H1 (cell line): ENCODE data around the gene MMAB. TPM values are rescaled to one million over a fixed set of nuclear protein-coding genes. Genes with fewer than 3 reads are reported as not detected.

Experiments
- CTCF ChIA-PET: fragments of 300-600 bp; sonication (Branson Sonifier 250); formaldehyde crosslinking; loops from one replicate; lab custom pipeline; 2021; ENCODE audit not compliant: partially characterized antibody; lab: Charles Lee
- POLR2A ChIA-PET: fragments of 300-600 bp; sonication (Branson Sonifier 250); formaldehyde crosslinking; loops from one replicate; lab custom pipeline; 2021; ENCODE audit warnings: inconsistent platforms; ENCODE audit not compliant: partially characterized antibody; lab: Charles Lee
- DNase-seq, 2 experiments: peaks; one replicate each; pipeline versions ENCODE4 v3.0.0 to v3.0.0-alpha.2; 2010 to 2022; ENCODE audit warnings: low spot score in 2 of 2, low read depth in 1 of 2, mixed read lengths in 1 of 2
- FAIRE-seq: peaks from 2 replicates; lab custom pipeline; 2011; peaks lifted over from hg19 to GRCh38; lab: Jason Lieb, UNC
- H2AFZ ChIP-seq: 2 replicates; pipeline ENCODE4 v1.8.1; 2012; ENCODE audit warnings: low read length, inconsistent platforms
- H2AK5ac ChIP-seq: 2 replicates; pipeline ENCODE4 v1.6.1; 2013; ENCODE audit warnings: low read depth, low read length
- H2BK120ac ChIP-seq: replicated peaks from 2 replicates; pipeline ENCODE3; 2013; ENCODE audit warnings: low read depth, low read length, inconsistent platforms
- H2BK12ac ChIP-seq: 2 replicates; pipeline ENCODE4 v1.6.1; 2013; ENCODE audit warnings: low read depth, low read length
- H2BK15ac ChIP-seq: 2 replicates; pipeline ENCODE4 v1.6.1; 2013; ENCODE audit warnings: low read length
- H2BK20ac ChIP-seq: 2 replicates; pipeline ENCODE4 v1.6.1; 2013; ENCODE audit warnings: low read length
- H2BK5ac ChIP-seq: 2 replicates; pipeline ENCODE4 v1.6.1; 2013; ENCODE audit warnings: low read depth, low read length
- H3K14ac ChIP-seq: 2 replicates; pipeline ENCODE4 v1.6.1; 2013; ENCODE audit warnings: inconsistent platforms; ENCODE audit not compliant: insufficient read length
- H3K18ac ChIP-seq: 2 replicates; pipeline ENCODE4 v1.6.1; 2013; ENCODE audit warnings: low read length; ENCODE audit errors: extremely low read depth
- H3K23ac ChIP-seq: 2 replicates; pipeline ENCODE4 v1.6.1; 2013; ENCODE audit warnings: inconsistent platforms; ENCODE audit not compliant: insufficient read length
- H3K23me2 ChIP-seq: 2 replicates; pipeline ENCODE4 v1.6.1; 2013; ENCODE audit warnings: low read depth, low read length
- H3K27ac ChIP-seq: 2 replicates; pipeline ENCODE4 v1.6.1; 2011; ENCODE audit warnings: low read depth, low read length, inconsistent platforms
- H3K27me3 ChIP-seq, 4 experiments: replicated peaks in 1 of 4; 1 replicate in 1 of 4; 2 replicates in 3 of 4; pipeline versions ENCODE4 v1.6.1 to v1.8.1; 2011 to 2013; ENCODE audit warnings: low read length in 3 of 4, mild to moderate bottlenecking in 3 of 4, inconsistent platforms in 2 of 4, mixed read lengths in 2 of 4, moderate library complexity in 1 of 4; ENCODE audit not compliant: control insufficient read depth in 3 of 4, insufficient read depth in 3 of 4; ENCODE audit errors: extremely low read depth in 1 of 4
- H3K36me3 ChIP-seq, 4 experiments: 2 replicates each; pipeline versions ENCODE4 v1.6.1 to v1.8.1; 2011 to 2013; ENCODE audit warnings: mild to moderate bottlenecking in 4 of 4, low read length in 3 of 4, moderate library complexity in 2 of 4, control low read depth in 1 of 4, inconsistent platforms in 1 of 4; ENCODE audit not compliant: insufficient read depth in 4 of 4, control insufficient read depth in 2 of 4
- H3K4ac ChIP-seq: replicated peaks from 2 replicates; pipeline ENCODE3; 2013; ENCODE audit warnings: low read length, low read depth, mixed read lengths, inconsistent platforms; ENCODE audit not compliant: insufficient read length
- H3K4me1 ChIP-seq, 4 experiments: replicated peaks in 1 of 4; 1 replicate in 1 of 4; 2 replicates in 3 of 4; pipeline versions ENCODE4 v1.6.1 to v1.8.1; 2011 to 2013; ENCODE audit warnings: low read length in 3 of 4, inconsistent platforms in 2 of 4, mixed read lengths in 1 of 4; ENCODE audit not compliant: insufficient read depth in 4 of 4, control insufficient read depth in 3 of 4
- H3K4me2 ChIP-seq, 2 experiments: 2 replicates each; pipeline versions ENCODE4 v1.6.1 to v1.8.1; 2011 to 2013; ENCODE audit warnings: low read depth in 2 of 2, low read length in 2 of 2, control low read depth in 1 of 2, inconsistent platforms in 1 of 2, mild to moderate bottlenecking in 1 of 2; ENCODE audit not compliant: insufficient read depth in 1 of 2
- H3K4me3 ChIP-seq, 4 experiments: fragments of 200-600, 300-600 bp in 1 of 4; sonication (generic), shearing (Covaris generic), sonication (Bioruptor Twin) in 1 of 4; 2 replicates each; pipeline versions ENCODE4 v1.5.1 to v1.8.1; 2011 to 2016; ENCODE audit warnings: low read length in 4 of 4, low read depth in 3 of 4, control low read depth in 2 of 4, inconsistent platforms in 2 of 4, mild to moderate bottlenecking in 2 of 4, mixed read lengths in 1 of 4, moderate library complexity in 1 of 4; ENCODE audit not compliant: insufficient read depth in 2 of 4; ENCODE audit errors: extremely low read depth in 1 of 4
- H3K56ac ChIP-seq: replicated peaks from 2 replicates; pipeline ENCODE3; 2013; ENCODE audit warnings: low read depth, mild to moderate bottlenecking, mixed read lengths, low read length, inconsistent platforms; ENCODE audit not compliant: insufficient read length
- H3K79me1 ChIP-seq: 2 replicates; pipeline ENCODE4 v1.6.1; 2013; ENCODE audit warnings: low read depth, low read length, control low read depth
- H3K79me2 ChIP-seq, 2 experiments: 2 replicates each; pipeline versions ENCODE4 v1.6.1 to v1.8.1; 2012 to 2013; ENCODE audit warnings: low read length in 2 of 2, mild to moderate bottlenecking in 2 of 2, inconsistent platforms in 1 of 2; ENCODE audit not compliant: insufficient read depth in 2 of 2, control insufficient read depth in 1 of 2
- H3K9ac ChIP-seq, 4 experiments: replicated peaks in 1 of 4; 1 replicate in 1 of 4; 2 replicates in 3 of 4; pipeline versions ENCODE4 v1.6.1 to v1.8.1; 2011 to 2013; ENCODE audit warnings: low read depth in 3 of 4, low read length in 3 of 4, control low read depth in 2 of 4, mild to moderate bottlenecking in 2 of 4, moderate library complexity in 2 of 4, inconsistent platforms in 1 of 4; ENCODE audit errors: extremely low read depth in 1 of 4
- H3K9me3 ChIP-seq, 2 experiments: 2 replicates each; pipeline versions ENCODE4 v1.6.1 to v1.8.1; 2012 to 2013; ENCODE audit warnings: mild to moderate bottlenecking in 2 of 2, moderate library complexity in 2 of 2, control low read depth in 1 of 2, inconsistent platforms in 1 of 2, low read depth in 1 of 2, low read length in 1 of 2, mixed read lengths in 1 of 2; ENCODE audit not compliant: insufficient read depth in 2 of 2
- H4K20me1 ChIP-seq, 2 experiments: replicated peaks in 1 of 2; 2 replicates each; pipeline versions ENCODE3 to v1.8.1; 2011 to 2013; ENCODE audit warnings: inconsistent platforms in 2 of 2, low read length in 2 of 2, mild to moderate bottlenecking in 1 of 2; ENCODE audit not compliant: insufficient read depth in 2 of 2, control insufficient read depth in 1 of 2
- H4K5ac ChIP-seq: 2 replicates; pipeline ENCODE4 v1.6.1; 2013; ENCODE audit warnings: low read length, low read depth, mixed read lengths, inconsistent platforms; ENCODE audit not compliant: insufficient read length
- H4K8ac ChIP-seq: 2 replicates; pipeline ENCODE4 v1.8.0; 2013; ENCODE audit warnings: mild to moderate bottlenecking, moderate library complexity, low read length, inconsistent platforms; ENCODE audit not compliant: insufficient read depth; ENCODE audit errors: extremely low read depth
- H4K91ac ChIP-seq: replicated peaks from 2 replicates; pipeline ENCODE3; 2013; ENCODE audit warnings: low read length, mixed read lengths, inconsistent platforms; ENCODE audit not compliant: insufficient read length
- EP300 ChIP-seq, 2 experiments: IDR thresholded peaks; 1 replicate in 1 of 2; 2 replicates in 1 of 2; pipeline ENCODE4 v1.6.1; 2011 to 2012; ENCODE audit warnings: low read depth in 2 of 2, low read length in 2 of 2, mild to moderate bottlenecking in 2 of 2, borderline replicate concordance in 1 of 2, inconsistent platforms in 1 of 2, moderate library complexity in 1 of 2
- POLR2AphosphoS5 ChIP-seq: IDR thresholded peaks from 2 replicates; pipeline ENCODE4 v1.6.1; 2011; ENCODE audit warnings: low read depth, low read length
- TBP ChIP-seq: IDR thresholded peaks from 2 replicates; pipeline ENCODE4 v1.6.1; 2011; ENCODE audit warnings: low read depth, low read length, improper control_type of control experiment
- WGBS, 2 experiments: shearing (Covaris generic) in 1 of 2; methylation state at CpG; one replicate each; pipeline versions ENCODE4 v1.1.6 to v1.1.7; 2013 to 2015; ENCODE audit warnings: low lambda C conversion rate in 2 of 2, mixed read lengths in 2 of 2, inconsistent platforms in 1 of 2, low coverage in 1 of 2, missing lambda C conversion rate in 1 of 2; ENCODE audit not compliant: insufficient replicate concordance in 2 of 2, insufficient coverage in 1 of 2, insufficient read length in 1 of 2; ENCODE audit errors: extremely low coverage in 1 of 2, missing lambda C conversion rate in 1 of 2; 5-methylcytosine and 5-hydroxymethylcytosine counted together
- polyA plus RNA-seq, 7 experiments: library from polyadenylated mRNA; depleted of rRNA in 3 of 7; stranded (reverse) in 5 of 7; unstranded in 2 of 7; fragments of >200 nt in 5 of 7; fragments of 200-250 nt in 2 of 7; gene quantifications; 1 replicate in 5 of 7; 2 replicates in 1 of 7; 4 replicates in 1 of 7; pipeline versions ENCODE4 v1.2.1 to v1.2.3, GENCODE V29; 2011 to 2013; ENCODE audit warnings: missing spikeins in 2 of 7, mixed read lengths in 2 of 7
- total RNA-seq: library from RNA; stranded (reverse); fragmentation: NEBNext Ultra II Directional; extraction: Animal tissue kit (Norgen Biotek cat#: 25700); gene quantifications from 2 replicates; pipeline ENCODE4 v1.2.1, GENCODE V29; 2021

The MMAB gene
- total and polyA plus RNA-seq, 2 of the 8 experiments (the other 6 are each of a cell fraction or from before 2014, with no cell fraction given) = 12.9 to 18.5 TPM

- no peak for FAIRE-seq
- H3K23ac ChIP-seq = no peak overlapping the region
Observed at GRCh38 chr12:109588461-109589239, 15.3 kb upstream of the MMAB start.

More at GRCh38 chr12:109588461-109589239, 15.3 kb upstream of the MMAB start:
- H3K79me2 ChIP-seq = no peaks in the 10 kb centered on the region
- ChIA-PET POLR2A (no interaction called here), CTCF (interaction anchor here (0.7 to 8.0 kb wide), 6 partner anchors 9 to 187 kb away, joined by 3 to 68 read pairs (median 6); no protein-coding TSS in a partner anchor)
- H3K4me1 ChIP-seq = no peaks in the 10 kb centered on the region
- H4K20me1 ChIP-seq = peaks cover 0 to 2% of the 10 kb centered on the region in 2 experiments
- no peak overlapping the region for H2BK12ac ChIP-seq
- no peak overlapping the region for H2AFZ ChIP-seq
- H3K4ac ChIP-seq = no peak overlapping the region
- peaks cover 0 to 19% (median 9%) of the 10 kb centered on the region in 4 experiments; a peak in 5 of 8 replicates for H3K36me3 ChIP-seq
- 86% methylated on average over 23 of the region's 26 CpGs; no CpG with 5 or more reads in 1 of the 2 experiments for WGBS, 2 experiments
- no peaks in the 10 kb centered on the region for H3K27me3 ChIP-seq
- no peaks in the 10 kb centered on the region for H3K9me3 ChIP-seq
- no peak overlapping the region for H3K4me2 ChIP-seq
- no peak overlapping the region for H3K9ac ChIP-seq
- no peak overlapping the region for H4K91ac ChIP-seq
- no peaks in the 10 kb centered on the region; the same call in 1 of the 2 replicates for H3K79me1 ChIP-seq
- H3K23me2 ChIP-seq = no peaks in the 10 kb centered on the region
- no peak overlapping the region for H3K14ac ChIP-seq
- H4K5ac ChIP-seq = no peak overlapping the region
- H2BK120ac ChIP-seq = no peak overlapping the region
- no peak overlapping the region for H2AK5ac ChIP-seq
- no peak overlapping the region for H4K8ac ChIP-seq
- H3K4me3 ChIP-seq = no peak overlapping the region
- H3K18ac ChIP-seq = no peak overlapping the region
- H3K56ac ChIP-seq = no peak overlapping the region
- TF ChIP-seq POLR2AphosphoS5 = no peak
- no peak for TF ChIP-seq EP300 (IDR thresholded peaks at IDR 0.05; ENCODE audit: borderline replicate concordance in 1 of 2, low read depth in 2 of 2, low read length in 2 of 2)
- no peak for TF ChIP-seq TBP
- no peak for DNase-seq
- H2BK5ac ChIP-seq = no peak overlapping the region
- no peak overlapping the region for H2BK20ac ChIP-seq
- H3K27ac ChIP-seq = no peak overlapping the region
- H2BK15ac ChIP-seq = no peak overlapping the region
